ENCODE measurements around the gene PPM1E. TPM values are rescaled to one million over a fixed set of nuclear protein-coding genes. Genes with fewer than 3 reads are reported as not detected.
A peak's percentile ranks its signal among the peaks of the same experiment; 100 is the strongest.

PPM1E gene
- total and polyA plus RNA-seq, 4 experiments from 2014 or later, result not detected

DNA sequence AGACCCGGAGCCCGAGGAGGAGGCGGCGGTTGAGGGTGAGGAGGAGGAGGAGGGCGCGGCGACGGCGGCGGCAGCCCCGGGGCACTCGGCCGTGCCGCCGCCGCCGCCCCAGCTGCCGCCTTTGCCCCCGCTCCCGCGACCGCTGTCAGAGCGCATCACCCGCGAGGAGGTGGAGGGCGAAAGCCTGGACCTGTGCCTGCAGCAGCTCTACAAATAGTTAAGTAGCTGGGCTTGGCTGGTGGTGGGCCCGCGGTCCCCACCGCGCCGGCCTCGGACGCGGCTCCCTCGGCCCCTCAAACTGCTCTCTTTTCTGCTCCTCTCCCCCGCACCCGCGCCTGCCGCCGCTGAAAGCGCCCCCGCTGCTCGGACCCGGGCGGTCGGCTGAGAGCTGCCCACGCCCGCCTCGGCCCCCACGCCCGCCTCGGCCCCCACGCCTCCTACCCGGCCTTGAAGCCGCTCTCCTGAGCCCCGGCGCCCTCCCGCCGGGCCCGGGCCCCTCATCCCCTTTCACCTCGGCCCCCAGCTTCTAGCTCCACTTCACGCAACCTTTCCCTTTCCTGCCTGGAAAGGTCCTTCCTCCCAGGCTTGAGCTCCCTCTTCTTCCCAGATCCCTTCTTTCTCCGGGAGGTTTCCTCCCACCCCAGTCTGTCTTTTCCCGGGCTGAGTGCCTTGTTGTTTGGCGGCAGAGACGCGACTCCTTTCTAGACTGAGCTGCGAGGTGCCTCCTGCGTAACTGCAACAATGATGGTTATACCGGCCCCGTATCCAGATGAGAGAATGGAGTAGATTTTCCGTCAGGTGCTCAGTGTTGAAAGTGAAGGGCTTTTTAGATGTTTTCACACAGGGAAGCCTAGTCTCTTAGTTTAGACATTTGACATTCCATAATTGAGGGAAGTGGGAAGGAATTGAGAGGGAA lies 850 bp downstream of the PPM1E start:
- Histone ChIP-seq H3K36me3 (ENCODE audit: insufficient read depth, low read length) (no peaks in the 10 kb centered on the region), H3K4me1 (ENCODE audit: insufficient read depth, low read length) (peaks cover 13% of the 10 kb centered on the region), H3K4me3 (ENCODE audit: low read length in 2 of 2) (peak overlapping the region in 1 of 2 donors; percentile 63), H3K9me3 (ENCODE audit: control insufficient read depth in 1 of 2, low read length in 2 of 2) (no peaks in the 10 kb centered on the region), H3K27ac (ENCODE audit: low read depth, low read length) (no peak overlapping the region), H3K27me3 (ENCODE audit: insufficient read depth, low read length) (peaks cover 18% of the 10 kb centered on the region)
- Mint-ChIP-seq H3K4me1 (peaks cover 7 to 17% (median 13%) of the 10 kb centered on the region in 4 donors), H3K9me3 (peaks cover 0 to 3% (median 0%) of the 10 kb centered on the region in 8 donors), H3K27ac (peak overlapping the region in 3 of 7 donors; percentile 58 to 85 (median 76)), H3K4me3 (peak overlapping the region; percentile 81 to 96 (median 94)), H3K36me3 (no peaks in the 10 kb centered on the region), H3K27me3 (peaks cover 35 to 43% of the 10 kb centered on the region in 2 donors)
- CTCF ChIA-PET (ENCODE audit: partially characterized antibody), result interaction anchor here (1.0 kb wide), 1 partner anchor 18 kb away, joined by 3 read pairs; no protein-coding TSS in a partner anchor
- intact Hi-C loops (cut with micrococcal nuclease), result no loop called here
- POLR2A ChIA-PET (ENCODE audit: partially characterized antibody), result interaction anchor here (2.0 kb wide), 1 partner anchor 125 kb away, joined by 6 read pairs; no protein-coding TSS in a partner anchor
- peak in 2 of 5 donors; percentile 2 to 4 for DNase-seq

DNA sequence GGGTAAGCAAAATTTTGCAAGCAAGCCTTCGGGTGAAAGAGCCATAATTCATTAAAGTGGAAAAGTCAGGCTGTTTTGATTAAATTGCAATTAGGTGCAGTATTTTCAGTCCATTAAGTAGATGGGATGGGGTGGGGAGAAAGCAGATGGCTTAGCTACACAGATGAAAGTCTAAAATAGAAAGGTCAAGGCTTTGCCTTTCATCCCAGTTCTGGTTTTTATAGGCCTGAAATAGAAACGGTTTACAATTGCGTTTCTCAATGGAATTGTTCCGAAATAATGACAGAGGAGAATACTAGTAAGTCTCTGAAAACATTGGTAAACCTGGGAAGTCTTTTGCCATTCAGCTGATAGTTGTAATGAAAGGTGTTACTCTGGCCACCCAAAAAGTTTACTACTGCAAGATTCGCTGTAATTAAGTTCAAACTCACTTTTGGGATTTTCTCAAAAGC lies 1.5 kb downstream of the PPM1E start:
- no peaks in the 10 kb centered on the region for H3K36me3 Mint-ChIP-seq
- peaks cover 7 to 17% (median 13%) of the 10 kb centered on the region in 4 donors for H3K4me1 Mint-ChIP-seq
- peaks cover 38 to 47% of the 10 kb centered on the region in 2 donors for H3K27me3 Mint-ChIP-seq
- H3K27ac Mint-ChIP-seq, result peak overlapping the region in 1 of 7 donors; percentile 58
- H3K4me3 ChIP-seq (ENCODE audit: low read length in 2 of 2), result no peak overlapping the region
- H3K9me3 Mint-ChIP-seq, result peaks cover 0 to 3% (median 0%) of the 10 kb centered on the region in 8 donors
- no peaks in the 10 kb centered on the region for H3K36me3 ChIP-seq (ENCODE audit: insufficient read depth, low read length)
- intact Hi-C loops (cut with micrococcal nuclease), result no loop called here
- peaks cover 22% of the 10 kb centered on the region for H3K27me3 ChIP-seq (ENCODE audit: insufficient read depth, low read length)
- DNase-seq, result no peak
- ChIA-PET CTCF (ENCODE audit: partially characterized antibody) (interaction anchor here (1.0 kb wide), 2 partner anchors 8 to 19 kb away, joined by 3 read pairs; no protein-coding TSS in a partner anchor), POLR2A (ENCODE audit: partially characterized antibody) (no interaction called here)
- no peaks in the 10 kb centered on the region for H3K9me3 ChIP-seq (ENCODE audit: control insufficient read depth in 1 of 2, low read length in 2 of 2)
- peak overlapping the region; percentile 81 to 96 (median 94) for H3K4me3 Mint-ChIP-seq
- no peak overlapping the region for H3K27ac ChIP-seq (ENCODE audit: low read depth, low read length)
- peaks cover 13% of the 10 kb centered on the region for H3K4me1 ChIP-seq (ENCODE audit: insufficient read depth, low read length)

DNA sequence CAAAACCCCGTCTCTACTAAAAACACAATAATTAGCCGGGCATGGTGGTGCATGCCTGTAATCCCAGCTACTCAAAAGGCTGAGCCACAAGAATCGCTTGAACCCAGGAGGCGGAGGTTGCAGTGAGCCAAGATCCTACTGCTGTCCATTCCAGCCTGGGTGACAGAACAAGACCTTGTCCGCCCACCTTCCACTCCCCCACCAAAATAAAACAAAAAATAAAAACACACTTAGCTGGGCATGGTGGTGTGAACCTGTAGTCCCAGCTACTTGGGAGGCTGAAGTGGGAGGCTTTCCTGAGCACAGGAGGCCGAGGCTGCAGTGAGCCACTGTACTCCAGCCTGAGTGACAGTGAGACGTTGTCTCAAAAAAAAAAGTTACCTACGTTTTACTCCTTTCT lies 3.2 kb downstream of the PPM1E start:
- DNase-seq, result no peak
- H3K27ac Mint-ChIP-seq, result no peak overlapping the region
- H3K4me1 ChIP-seq (ENCODE audit: insufficient read depth, low read length), result peaks cover 13% of the 10 kb centered on the region
- ChIA-PET POLR2A (ENCODE audit: partially characterized antibody) (no interaction called here), CTCF (ENCODE audit: partially characterized antibody) (interaction anchor here (0.5 kb wide), 1 partner anchor 1938 kb away, joined by 6 read pairs; no protein-coding TSS in a partner anchor)
- peaks cover 7 to 17% (median 13%) of the 10 kb centered on the region in 4 donors for H3K4me1 Mint-ChIP-seq
- peaks cover 22% of the 10 kb centered on the region for H3K27me3 ChIP-seq (ENCODE audit: insufficient read depth, low read length)
- peaks cover 39 to 41% of the 10 kb centered on the region in 2 donors for H3K27me3 Mint-ChIP-seq
- intact Hi-C loops (cut with micrococcal nuclease), result no loop called here
- no peaks in the 10 kb centered on the region for H3K36me3 Mint-ChIP-seq
- no peaks in the 10 kb centered on the region for H3K36me3 ChIP-seq (ENCODE audit: insufficient read depth, low read length)
- H3K4me3 ChIP-seq (ENCODE audit: low read length in 2 of 2), result no peak overlapping the region
- H3K9me3 Mint-ChIP-seq, result peaks cover 0 to 3% (median 0%) of the 10 kb centered on the region in 8 donors
- H3K27ac ChIP-seq (ENCODE audit: low read depth, low read length), result no peak overlapping the region
- no peaks in the 10 kb centered on the region for H3K9me3 ChIP-seq (ENCODE audit: control insufficient read depth in 1 of 2, low read length in 2 of 2)
- H3K4me3 Mint-ChIP-seq, result peak overlapping the region in 1 of 8 donors; percentile 11

DNA sequence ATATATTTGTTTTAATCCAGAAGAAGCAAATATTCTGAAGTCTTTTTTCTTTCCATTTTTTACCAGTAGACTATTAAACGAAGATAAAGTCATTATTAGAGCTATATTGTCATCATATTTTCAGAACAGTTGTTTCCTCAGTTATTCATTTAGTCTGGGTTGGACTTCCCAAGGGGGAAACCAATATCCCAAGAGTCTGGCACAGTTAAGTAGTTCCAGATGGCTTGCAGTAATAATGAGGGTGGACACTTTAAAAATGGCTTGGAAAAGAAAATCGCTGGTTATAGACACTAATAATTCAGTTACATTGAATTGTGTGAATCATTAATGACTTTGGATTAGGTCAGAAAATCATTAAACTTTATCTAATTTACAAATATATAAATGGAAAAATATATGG lies 3.9 kb downstream of the PPM1E start:
- no peaks in the 10 kb centered on the region for H3K36me3 Mint-ChIP-seq
- no peaks in the 10 kb centered on the region for H3K9me3 ChIP-seq (ENCODE audit: control insufficient read depth in 1 of 2, low read length in 2 of 2)
- no peak overlapping the region for H3K27ac ChIP-seq (ENCODE audit: low read depth, low read length)
- H3K27me3 Mint-ChIP-seq, result peaks cover 39 to 41% of the 10 kb centered on the region in 2 donors
- H3K27me3 ChIP-seq (ENCODE audit: insufficient read depth, low read length), result peaks cover 22% of the 10 kb centered on the region
- no peak overlapping the region for H3K27ac Mint-ChIP-seq
- ChIA-PET CTCF (ENCODE audit: partially characterized antibody) (interaction anchor here (0.5 kb wide), 1 partner anchor 1939 kb away, joined by 6 read pairs; no protein-coding TSS in a partner anchor), POLR2A (ENCODE audit: partially characterized antibody) (no interaction called here)
- no peak overlapping the region for H3K4me3 ChIP-seq (ENCODE audit: low read length in 2 of 2)
- no peak for DNase-seq
- H3K9me3 Mint-ChIP-seq, result peaks cover 0 to 3% (median 0%) of the 10 kb centered on the region in 8 donors
- intact Hi-C loops (cut with micrococcal nuclease), result no loop called here
- H3K4me3 Mint-ChIP-seq, result no peak overlapping the region
- peaks cover 13% of the 10 kb centered on the region for H3K4me1 ChIP-seq (ENCODE audit: insufficient read depth, low read length)
- H3K36me3 ChIP-seq (ENCODE audit: insufficient read depth, low read length), result no peaks in the 10 kb centered on the region
- peaks cover 7 to 17% (median 13%) of the 10 kb centered on the region in 4 donors for H3K4me1 Mint-ChIP-seq

DNA sequence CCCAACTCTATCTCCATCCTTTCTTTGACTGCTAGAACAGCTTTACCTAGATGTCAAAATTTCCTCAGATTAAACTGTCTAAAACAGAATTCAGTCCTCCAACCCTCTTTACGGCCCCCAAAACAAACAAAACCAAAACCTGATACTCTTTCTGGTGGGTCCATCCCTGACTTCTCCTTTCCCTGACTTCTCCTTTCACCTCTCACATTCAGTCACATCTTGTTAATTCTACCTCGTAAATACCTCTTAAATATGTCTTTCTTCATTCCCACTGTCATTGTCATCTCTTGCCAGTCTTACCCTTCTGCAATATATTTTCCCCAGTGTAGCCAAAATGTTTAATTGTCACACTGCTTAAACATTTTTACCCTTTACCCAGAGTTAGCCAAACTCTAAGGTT lies 4.6 kb downstream of the PPM1E start:
- Histone ChIP-seq H3K4me1 (ENCODE audit: insufficient read depth, low read length) (peaks cover 12% of the 10 kb centered on the region), H3K4me3 (ENCODE audit: low read length in 2 of 2) (no peak overlapping the region), H3K9me3 (ENCODE audit: control insufficient read depth in 1 of 2, low read length in 2 of 2) (no peaks in the 10 kb centered on the region), H3K27ac (ENCODE audit: low read depth, low read length) (no peak overlapping the region), H3K27me3 (ENCODE audit: insufficient read depth, low read length) (peaks cover 22% of the 10 kb centered on the region), H3K36me3 (ENCODE audit: insufficient read depth, low read length) (no peaks in the 10 kb centered on the region)
- no peak for DNase-seq
- CTCF ChIA-PET (ENCODE audit: partially characterized antibody), result no interaction called here
- H3K9me3 Mint-ChIP-seq, result peaks cover 0 to 3% (median 0%) of the 10 kb centered on the region in 8 donors
- intact Hi-C loops (cut with micrococcal nuclease), result no loop called here
- H3K36me3 Mint-ChIP-seq, result no peaks in the 10 kb centered on the region
- H3K4me1 Mint-ChIP-seq, result peaks cover 6 to 12% (median 9%) of the 10 kb centered on the region in 4 donors
- POLR2A ChIA-PET (ENCODE audit: partially characterized antibody), result no interaction called here
- peaks cover 34 to 36% of the 10 kb centered on the region in 2 donors for H3K27me3 Mint-ChIP-seq
- H3K27ac Mint-ChIP-seq, result no peak overlapping the region
- H3K4me3 Mint-ChIP-seq, result no peak overlapping the region

DNA sequence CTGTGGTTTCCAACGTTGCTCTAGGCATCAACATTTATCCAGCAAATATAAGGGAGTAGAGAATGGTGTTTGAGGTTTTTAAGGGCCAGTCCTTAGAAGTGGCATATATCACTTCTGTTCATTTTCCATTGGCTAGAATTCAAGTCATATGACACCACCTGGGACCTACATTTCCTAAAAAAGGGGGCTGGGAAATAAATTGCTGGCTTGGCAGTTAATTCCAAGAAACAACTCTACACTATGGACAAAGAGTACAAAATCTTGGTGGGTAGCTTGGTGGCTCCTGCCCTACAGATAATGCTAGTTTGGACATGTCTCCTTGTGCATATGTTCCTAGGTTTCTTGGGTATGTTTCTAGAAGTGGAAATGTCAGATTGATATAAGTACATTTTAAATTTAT lies 7.6 kb downstream of the PPM1E start:
- Mint-ChIP-seq H3K36me3 (no peaks in the 10 kb centered on the region), H3K9me3 (no peaks in the 10 kb centered on the region), H3K27ac (no peak overlapping the region), H3K4me3 (no peak overlapping the region), H3K4me1 (no peaks in the 10 kb centered on the region), H3K27me3 (peaks cover 24 to 26% of the 10 kb centered on the region in 2 donors)
- no peak overlapping the region for H3K4me3 ChIP-seq (ENCODE audit: low read length in 2 of 2)
- no peaks in the 10 kb centered on the region for H3K9me3 ChIP-seq (ENCODE audit: control insufficient read depth in 1 of 2, low read length in 2 of 2)
- peaks cover 4% of the 10 kb centered on the region for H3K27me3 ChIP-seq (ENCODE audit: insufficient read depth, low read length)
- POLR2A ChIA-PET (ENCODE audit: partially characterized antibody), result no interaction called here
- CTCF ChIA-PET (ENCODE audit: partially characterized antibody), result no interaction called here
- DNase-seq, result no peak
- H3K27ac ChIP-seq (ENCODE audit: low read depth, low read length), result no peak overlapping the region
- intact Hi-C loops (cut with micrococcal nuclease), result no loop called here
- H3K36me3 ChIP-seq (ENCODE audit: insufficient read depth, low read length), result no peaks in the 10 kb centered on the region
- H3K4me1 ChIP-seq (ENCODE audit: insufficient read depth, low read length), result no peaks in the 10 kb centered on the region

DNA sequence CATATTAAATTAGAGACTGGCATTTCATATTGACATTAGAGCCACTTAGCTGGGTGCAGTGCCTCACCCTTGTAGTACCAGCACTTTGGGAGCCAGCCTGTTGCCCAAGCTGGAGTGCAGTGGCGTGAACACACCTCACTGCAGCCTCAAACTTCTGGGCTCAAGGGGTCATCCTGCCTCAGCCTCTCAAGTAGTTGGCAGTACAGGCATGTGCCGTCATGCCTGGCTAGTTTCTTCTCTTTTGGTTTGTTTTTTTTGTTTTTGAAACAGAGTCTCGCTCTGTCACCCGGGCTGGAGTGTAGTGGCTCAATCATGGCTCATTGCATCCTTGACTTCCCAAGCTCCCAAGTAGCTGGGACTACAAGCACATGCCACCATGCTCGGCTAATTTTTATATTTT lies 8.7 kb downstream of the PPM1E start:
- intact Hi-C loops (cut with micrococcal nuclease), result no loop called here
- Mint-ChIP-seq H3K4me1 (no peaks in the 10 kb centered on the region), H3K4me3 (no peak overlapping the region), H3K36me3 (no peaks in the 10 kb centered on the region), H3K9me3 (no peaks in the 10 kb centered on the region), H3K27me3 (peaks cover 19 to 25% of the 10 kb centered on the region in 2 donors), H3K27ac (no peak overlapping the region)
- Histone ChIP-seq H3K4me3 (ENCODE audit: low read length in 2 of 2) (no peak overlapping the region), H3K27ac (ENCODE audit: low read depth, low read length) (no peak overlapping the region), H3K4me1 (ENCODE audit: insufficient read depth, low read length) (no peaks in the 10 kb centered on the region), H3K27me3 (ENCODE audit: insufficient read depth, low read length) (peaks cover 4% of the 10 kb centered on the region), H3K36me3 (ENCODE audit: insufficient read depth, low read length) (no peaks in the 10 kb centered on the region), H3K9me3 (ENCODE audit: control insufficient read depth in 1 of 2, low read length in 2 of 2) (no peaks in the 10 kb centered on the region)
- ChIA-PET POLR2A (ENCODE audit: partially characterized antibody) (no interaction called here), CTCF (ENCODE audit: partially characterized antibody) (no interaction called here)
- no peak for DNase-seq

Measured in CD4-positive, alpha-beta memory T cell (primary cell).